ENCODE measurements around the gene DEAF1. TPM values are rescaled to one million over a fixed set of nuclear protein-coding genes. Genes with fewer than 3 reads are reported as not detected.
"Not testable (repeated sequence)": the region's sequence is repeated elsewhere in the genome, so short reads cannot be mapped to it uniquely, and the experiment has no call there.

DEAF1 gene
- total RNA-seq, result 80.0 and 90.0 TPM in 2 replicates
- 88.6 and 124 TPM in 2 replicates for polyA plus RNA-seq

- Histone ChIP-seq H3K9me3 (ENCODE audit: low read depth) (no peaks in the 10 kb centered on the region), H3K27ac (peak within 1 kb of the TSS; percentile 100), H3K36me3 (no peaks in the 10 kb centered on the region), H3K27me3 (no peaks in the 10 kb centered on the region), H3K4me1 (ENCODE audit: low read depth) (peaks cover 10% of the 10 kb centered on the region), H3K4me3 (peak within 1 kb of the TSS; percentile 83)
- no peak for TF ChIP-seq CTCF (IDR thresholded peaks at IDR 0.05; ENCODE audit: low read depth, low read length)
- DNase-seq (ENCODE audit: low read depth in 1 of 2, low spot score in 1 of 2), result peak; percentile 99
Observed at GRCh38 chr11:694563-695287, at the start of gene DEAF1. Gene DEAF1 (minus strand): TSS chr11:695222. CDS start chr11:695047, 175 bp downstream.

- no peaks in the 10 kb centered on the region for H3K36me3 ChIP-seq
- no peak overlapping the region for H3K4me3 ChIP-seq
- H3K4me1 ChIP-seq (ENCODE audit: low read depth), result no peaks in the 10 kb centered on the region
- no peak for TF ChIP-seq CTCF (IDR thresholded peaks at IDR 0.05; ENCODE audit: low read depth, low read length)
- DNase-seq (ENCODE audit: low read depth in 1 of 2, low spot score in 1 of 2), result no peak
- H3K9me3 ChIP-seq (ENCODE audit: low read depth), result no peaks in the 10 kb centered on the region
- no peak overlapping the region for H3K27ac ChIP-seq
- no peaks in the 10 kb centered on the region for H3K27me3 ChIP-seq
Observed at GRCh38 chr11:742571-743201, 47.7 kb upstream of the DEAF1 start.

GRCh38 chr11:742156-742546 is 47.1 kb upstream of the DEAF1 start:
- no peaks in the 10 kb centered on the region for H3K9me3 ChIP-seq (ENCODE audit: low read depth)
- H3K4me1 ChIP-seq (ENCODE audit: low read depth), result no peaks in the 10 kb centered on the region
- H3K4me3 ChIP-seq, result no peak overlapping the region
- no peak for TF ChIP-seq CTCF (IDR thresholded peaks at IDR 0.05; ENCODE audit: low read depth, low read length)
- H3K27ac ChIP-seq, result no peak overlapping the region
- H3K27me3 ChIP-seq, result no peaks in the 10 kb centered on the region
- DNase-seq (ENCODE audit: low read depth in 1 of 2, low spot score in 1 of 2), result no peak
- H3K36me3 ChIP-seq, result no peaks in the 10 kb centered on the region

GRCh38 chr11:737899-738298 is 42.9 kb upstream of the DEAF1 start:
- H3K4me3 ChIP-seq; H3K4me1 ChIP-seq (ENCODE audit: low read depth); H3K9me3 ChIP-seq (ENCODE audit: low read depth); H3K36me3 ChIP-seq; H3K27me3 ChIP-seq; H3K27ac ChIP-seq; DNase-seq (ENCODE audit: low read depth in 1 of 2, low spot score in 1 of 2): not testable (repeated sequence)

GRCh38 chr11:737366-737765 is 42.3 kb upstream of the DEAF1 start:
- Histone ChIP-seq H3K9me3 (ENCODE audit: low read depth) (no peaks in the 10 kb centered on the region), H3K27me3 (no peaks in the 10 kb centered on the region), H3K4me1 (ENCODE audit: low read depth) (no peaks in the 10 kb centered on the region), H3K36me3 (no peaks in the 10 kb centered on the region), H3K4me3 (no peak overlapping the region), H3K27ac (no peak overlapping the region)
- no peak for DNase-seq (ENCODE audit: low read depth in 1 of 2, low spot score in 1 of 2)
- TF ChIP-seq CTCF (IDR thresholded peaks at IDR 0.05; ENCODE audit: low read depth, low read length), result no peak

GRCh38 chr11:734541-734940 is 39.5 kb upstream of the DEAF1 start:
- H3K4me3 ChIP-seq, result not testable (repeated sequence)

More at GRCh38 chr11:734541-734940, 39.5 kb upstream of the DEAF1 start:
- not testable (repeated sequence) for H3K9me3 ChIP-seq (ENCODE audit: low read depth); DNase-seq (ENCODE audit: low read depth in 1 of 2, low spot score in 1 of 2); H3K4me1 ChIP-seq (ENCODE audit: low read depth); H3K36me3 ChIP-seq; H3K27ac ChIP-seq; H3K27me3 ChIP-seq

Measured in cardiac muscle cell (in vitro differentiated cells and primary cell).